ENCODE results near the gene CDH19. TPM values are rescaled to one million over a fixed set of nuclear protein-coding genes. Genes with fewer than 3 reads are reported as not detected.

Gene CDH19
- total and polyA plus RNA-seq, 2 of the 4 experiments (the other 2 are of a cell fraction) = not detected

GRCh38 chr18:66513996-66514395, 89.9 kb downstream of the CDH19 start:
- Histone ChIP-seq H4K91ac (ENCODE audit: insufficient read depth, low read depth, low read length) (no peak overlapping the region), H3K9ac (ENCODE audit: low read depth, low read length) (no peak overlapping the region), H3K9me1 (ENCODE audit: insufficient read depth, low read length) (no peaks in the 10 kb centered on the region), H4K20me1 (ENCODE audit: insufficient read depth, low read length) (no peaks in the 10 kb centered on the region), H3K14ac (replicated peaks; ENCODE audit: low read depth, low read length) (no peak overlapping the region), H3K4ac (ENCODE audit: low read depth, low read length) (no peak overlapping the region), H4K8ac (ENCODE audit: low read depth in 2 of 2, low read length in 2 of 2) (no peak overlapping the region), H3K4me2 (ENCODE audit: low read depth, low read length) (no peak overlapping the region), H3K23ac (ENCODE audit: low read depth, low read length) (no peak overlapping the region), H3K18ac (ENCODE audit: low read depth, low read length) (no peak overlapping the region), H2BK120ac (ENCODE audit: low read depth, low read length) (no peak overlapping the region), H2BK15ac (ENCODE audit: low read depth, low read length) (no peak overlapping the region), H4K5ac (ENCODE audit: low read depth, low read length) (no peak overlapping the region), H3K27ac (ENCODE audit: insufficient read depth, low read length) (no peak overlapping the region), H2AK9ac (replicated peaks; ENCODE audit: low read depth, low read length, poor library complexity) (no peak overlapping the region), H3K79me1 (ENCODE audit: low read depth in 1 of 2, low read length in 2 of 2) (no peaks in the 10 kb centered on the region), H2AFZ (replicated peaks; ENCODE audit: low read length, poor library complexity) (no peak overlapping the region), H2AK5ac (ENCODE audit: low read depth, low read length) (no peak overlapping the region), H3K27me3 (ENCODE audit: control insufficient read depth, insufficient read depth, low read length) (no peaks in the 10 kb centered on the region), H2BK5ac (ENCODE audit: low read depth, low read length, poor library complexity, severe bottlenecking) (no peak overlapping the region), H3K56ac (ENCODE audit: extremely low read depth, insufficient read depth, low read length) (no peak overlapping the region), H3K9me3 (ENCODE audit: control insufficient read depth, insufficient read depth, low read length) (0 out of 2 replicates have a peak, but pooled peaks cover under 1% of the 10 kb centered on the region), H3K36me3 (ENCODE audit: control insufficient read depth, insufficient read depth, low read length) (no peaks in the 10 kb centered on the region), H3K4me1 (ENCODE audit: control insufficient read depth, insufficient read depth, low read length) (no peaks in the 10 kb centered on the region), H2BK20ac (ENCODE audit: low read depth, low read length) (no peak overlapping the region), H3K4me3 (ENCODE audit: insufficient read depth, low read depth, low read length) (no peak overlapping the region)
- no peak for DNase-seq
- no TSS peak for BruUV-seq (replicated peaks)
- ChIA-PET POLR2A (ENCODE audit: unreplicated experiment) (no interaction called here), CTCF (no interaction called here)
- dilution Hi-C loops (cut with HindIII; ENCODE audit: low sequenced_read_pairs, unreplicated experiment) = no loop called here
- in situ Hi-C loops (cut with MboI; ENCODE audit: low sequenced_read_pairs) = no loop called here
- intact Hi-C loops (cut with micrococcal nuclease) = no loop called here
- ATAC-seq (ENCODE audit: low read depth) = no peak
- TF ChIP-seq CEBPB (IDR thresholded peaks at IDR 0.05; ENCODE audit: low read depth, low read length) (no peak), ELK1 (IDR thresholded peaks at IDR 0.05; ENCODE audit: borderline replicate concordance, low read depth, low read length) (no peak), MXI1 (IDR thresholded peaks at IDR 0.05; ENCODE audit: borderline replicate concordance, low read depth, low read length) (no peak), RFX5 (IDR thresholded peaks at IDR 0.05; ENCODE audit: low read depth, low read length) (no peak), USF2 (IDR thresholded peaks at IDR 0.05; ENCODE audit: low read depth, low read length) (no peak), FOS (IDR thresholded peaks at IDR 0.05; ENCODE audit: low read depth, low read length) (no peak), CHD1 (IDR thresholded peaks at IDR 0.05; ENCODE audit: low read depth, low read length) (no peak), MAFK (IDR thresholded peaks at IDR 0.05; ENCODE audit: low read depth, low read length) (no peak), BHLHE40 (IDR thresholded peaks at IDR 0.05; ENCODE audit: low read depth, low read length) (no peak), CTCF (conservative IDR thresholded peaks at IDR 0.05; ENCODE audit: low read depth, low read length) (no peak), NFE2L2 (IDR thresholded peaks at IDR 0.05; ENCODE audit: low read depth, low read length) (no peak), POLR2A (IDR thresholded peaks at IDR 0.05; ENCODE audit: low read depth, low read length) (no peak), MAZ (IDR thresholded peaks at IDR 0.05; ENCODE audit: borderline replicate concordance, low read depth, low read length) (no peak), SMC3 (IDR thresholded peaks at IDR 0.05; ENCODE audit: low read depth, low read length) (no peak), RAD21 (IDR thresholded peaks at IDR 0.05; ENCODE audit: low read length) (no peak), RCOR1 (IDR thresholded peaks at IDR 0.05; ENCODE audit: insufficient replicate concordance, low read length) (no peak)
- no CpG with 5 or more reads among the region's 1 CpG for WGBS, 2 experiments (ENCODE audit: extremely low coverage in 2 of 2, insufficient read length in 1 of 2)

Data from IMR-90 (cell line).